SK-N-SH treated with all-trans-retinoic acid at 6 μM for 48 hours (cell line): ENCODE data around the gene RAB8B.

Experiments used
- ATAC-seq: fragments of 200-7000 bp; cut with Tn5 transposase; 3 replicates; pipeline ENCODE4 v1.9.1; 2020; ENCODE audit warnings: mild to moderate bottlenecking, moderate library complexity
- ARNTL ChIP-seq: fragments of 450-650 bp; formaldehyde crosslinking; IDR thresholded peaks from 2 replicates; pipeline ENCODE4 v1.5.0; 2020; ENCODE audit warnings: low read depth, mild to moderate bottlenecking, moderate library complexity, borderline replicate concordance
- BACH2 ChIP-seq: fragments of 250-450 bp; sonication (Bioruptor Pico); IDR thresholded peaks from 2 replicates; pipeline ENCODE4 v1.9.0; 2021; ENCODE audit warnings: mild to moderate bottlenecking, borderline replicate concordance
- CSDC2 ChIP-seq: fragments of 250-450 bp; sonication (Bioruptor Pico); IDR thresholded peaks from 2 replicates; pipeline ENCODE4 v1.5.0; 2020; ENCODE audit warnings: mild to moderate bottlenecking, moderate library complexity
- CSRNP3 ChIP-seq: fragments of 250-450 bp; sonication (Bioruptor Pico); IDR thresholded peaks from 2 replicates; pipeline ENCODE4 v1.5.1; 2021; ENCODE audit warnings: mild to moderate bottlenecking, moderate library complexity
- ESRRG ChIP-seq: fragments of 250-450 bp; sonication (Bioruptor Pico); IDR thresholded peaks from 2 replicates; pipeline ENCODE4 v1.6.1; 2021; ENCODE audit warnings: mild to moderate bottlenecking
- GLIS3 ChIP-seq: fragments of 250-450 bp; sonication (Bioruptor Pico); IDR thresholded peaks from 2 replicates; pipeline ENCODE4 v1.5.0; 2020; ENCODE audit warnings: mild to moderate bottlenecking, moderate library complexity
- ISL1 ChIP-seq: fragments of 250-450 bp; sonication (Bioruptor Pico); IDR thresholded peaks from 2 replicates; pipeline ENCODE4 v2.1.2; 2022; ENCODE audit warnings: mild to moderate bottlenecking, moderate library complexity
- OSR1 ChIP-seq: fragments of 250-450 bp; sonication (Bioruptor Pico); IDR thresholded peaks from 2 replicates; pipeline ENCODE4 v1.8.0; 2022; ENCODE audit warnings: moderate library complexity, mild to moderate bottlenecking, inconsistent platforms
- PATZ1 ChIP-seq: fragments of 250-450 bp; sonication (Bioruptor Pico); IDR thresholded peaks from 2 replicates; pipeline ENCODE4 v1.8.0; 2020; ENCODE audit warnings: mild to moderate bottlenecking, moderate library complexity, borderline replicate concordance
- POU6F1 ChIP-seq: fragments of 250-450 bp; sonication (Bioruptor Pico); IDR thresholded peaks from 2 replicates; pipeline ENCODE4 v1.8.0; 2021; ENCODE audit warnings: low read depth, mild to moderate bottlenecking, moderate library complexity, borderline replicate concordance
- PPARA ChIP-seq: fragments of 250-450 bp; sonication (Bioruptor Pico); IDR thresholded peaks from 2 replicates; pipeline ENCODE4 v1.5.0; 2020; ENCODE audit warnings: mild to moderate bottlenecking, borderline replicate concordance
- RARB ChIP-seq: fragments of 250-450 bp; sonication (Bioruptor Pico); IDR thresholded peaks from 2 replicates; pipeline ENCODE4 v1.8.0; 2021; ENCODE audit warnings: mild to moderate bottlenecking, moderate library complexity
- SNAI2 ChIP-seq: fragments of 250-450 bp; sonication (Bioruptor Pico); IDR thresholded peaks from 2 replicates; pipeline ENCODE4 v1.5.0; 2020; ENCODE audit warnings: mild to moderate bottlenecking, moderate library complexity
- TCF4 ChIP-seq: fragments of 250-450 bp; sonication (Bioruptor Pico); IDR thresholded peaks from 2 replicates; pipeline ENCODE4 v1.8.0; 2021; ENCODE audit warnings: mild to moderate bottlenecking, moderate library complexity, borderline replicate concordance
- TOX ChIP-seq: fragments of 250-450 bp; sonication (Bioruptor Pico); IDR thresholded peaks from 2 replicates; pipeline ENCODE4 v1.8.0; 2021; ENCODE audit warnings: mild to moderate bottlenecking, moderate library complexity, borderline replicate concordance
- TSHZ2 ChIP-seq: fragments of 250-450 bp; sonication (Bioruptor Pico); IDR thresholded peaks from 2 replicates; pipeline ENCODE4 v1.5.0; 2020; ENCODE audit warnings: mild to moderate bottlenecking, moderate library complexity
- ZC3H10 ChIP-seq: fragments of 250-450 bp; sonication (Bioruptor Pico); IDR thresholded peaks from 2 replicates; pipeline ENCODE4 v1.5.1; 2021; ENCODE audit warnings: mild to moderate bottlenecking, moderate library complexity
- ZFP3 ChIP-seq: fragments of 250-450 bp; sonication (Bioruptor Pico); IDR thresholded peaks from 2 replicates; pipeline ENCODE4 v1.5.0; 2020; ENCODE audit warnings: mild to moderate bottlenecking, moderate library complexity
- ZFP30 ChIP-seq: fragments of 450-650 bp; formaldehyde crosslinking; IDR thresholded peaks from 2 replicates; pipeline ENCODE4 v1.5.0; 2022; ENCODE audit warnings: mild to moderate bottlenecking, moderate library complexity
- ZNF565 ChIP-seq: fragments of 450-650 bp; formaldehyde crosslinking; conservative IDR thresholded peaks from 2 replicates; pipeline ENCODE4 v1.5.0; 2020; ENCODE audit warnings: low read depth, mild to moderate bottlenecking, moderate library complexity
- ZNF70 ChIP-seq: fragments of 450-650 bp; formaldehyde crosslinking; IDR thresholded peaks from 2 replicates; pipeline ENCODE4 v1.5.0; 2020; ENCODE audit warnings: mild to moderate bottlenecking, moderate library complexity
- ZNF8 ChIP-seq: fragments of 450-650 bp; formaldehyde crosslinking; IDR thresholded peaks from 2 replicates; pipeline ENCODE4 v1.5.0; 2020; ENCODE audit warnings: mild to moderate bottlenecking, moderate library complexity
- TF ChIP-seq, protein P1 (sequence below): fragments of 250-450 bp; sonication (Bioruptor Pico); IDR thresholded peaks from 2 replicates; pipeline ENCODE4 v1.5.1; 2020; ENCODE audit warnings: low read depth, mild to moderate bottlenecking, moderate library complexity

The RAB8B gene

GRCh38 chr15:63310646-63311045 is 121.2 kb downstream of the RAB8B start:
- no peak for ATAC-seq
- TF ChIP-seq ZFP3 (no peak), ZNF8 (CRISPR knock-in tag) (no peak), TOX (CRISPR knock-in tag) (no peak), PPARA (no peak), ZC3H10 (CRISPR knock-in tag) (no peak), TCF4 (CRISPR knock-in tag) (no peak), POU6F1 (CRISPR knock-in tag) (no peak), PATZ1 (CRISPR knock-in tag) (no peak), RARB (CRISPR knock-in tag) (no peak), CSDC2 (no peak), ESRRG (CRISPR knock-in tag) (no peak), SNAI2 (CRISPR knock-in tag) (no peak), ZNF565 (CRISPR knock-in tag) (no peak), OSR1 (CRISPR knock-in tag) (no peak), ZFP30 (CRISPR knock-in tag) (no peak), CSRNP3 (CRISPR knock-in tag) (no peak), ZNF70 (CRISPR knock-in tag) (no peak), ISL1 (CRISPR knock-in tag) (no peak)

GRCh38 chr15:63312286-63312685 is 122.9 kb downstream of the RAB8B start:
- no peak for ATAC-seq
- TF ChIP-seq, protein P1, sequence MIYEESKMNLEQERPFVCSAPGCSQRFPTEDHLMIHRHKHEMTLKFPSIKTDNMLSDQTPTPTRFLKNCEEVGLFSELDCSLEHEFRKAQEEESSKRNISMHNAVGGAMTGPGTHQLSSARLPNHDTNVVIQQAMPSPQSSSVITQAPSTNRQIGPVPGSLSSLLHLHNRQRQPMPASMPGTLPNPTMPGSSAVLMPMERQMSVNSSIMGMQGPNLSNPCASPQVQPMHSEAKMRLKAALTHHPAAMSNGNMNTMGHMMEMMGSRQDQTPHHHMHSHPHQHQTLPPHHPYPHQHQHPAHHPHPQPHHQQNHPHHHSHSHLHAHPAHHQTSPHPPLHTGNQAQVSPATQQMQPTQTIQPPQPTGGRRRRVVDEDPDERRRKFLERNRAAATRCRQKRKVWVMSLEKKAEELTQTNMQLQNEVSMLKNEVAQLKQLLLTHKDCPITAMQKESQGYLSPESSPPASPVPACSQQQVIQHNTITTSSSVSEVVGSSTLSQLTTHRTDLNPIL (CRISPR knock-in tag) = no peak
- no peak for TF ChIP-seq TCF4 (CRISPR knock-in tag)
- TF ChIP-seq ZFP30 (CRISPR knock-in tag) = no peak
- no peak for TF ChIP-seq GLIS3 (CRISPR knock-in tag)
- TF ChIP-seq BACH2 (CRISPR knock-in tag) = no peak
- no peak for TF ChIP-seq OSR1 (CRISPR knock-in tag)
- no peak for TF ChIP-seq ESRRG (CRISPR knock-in tag)
- no peak for TF ChIP-seq TSHZ2 (CRISPR knock-in tag)
- no peak for TF ChIP-seq ZFP3
- TF ChIP-seq SNAI2 (CRISPR knock-in tag) = no peak
- TF ChIP-seq ZNF8 (CRISPR knock-in tag) = no peak
- TF ChIP-seq ZC3H10 (CRISPR knock-in tag) = no peak
- TF ChIP-seq ARNTL (CRISPR knock-in tag) = no peak
- no peak for TF ChIP-seq CSRNP3 (CRISPR knock-in tag)
- no peak for TF ChIP-seq ISL1 (CRISPR knock-in tag)
- no peak for TF ChIP-seq ZNF565 (CRISPR knock-in tag)
